Measurements from ENCODE around the gene SORT1. TPM values are rescaled to one million over a fixed set of nuclear protein-coding genes. Genes with fewer than 3 reads are reported as not detected.

The SORT1 gene
- total and polyA plus RNA-seq, 2 of the 8 experiments (the other 6 are each of a cell fraction or from before 2014, with no cell fraction given): 18.7 to 69.6 TPM

DNA sequence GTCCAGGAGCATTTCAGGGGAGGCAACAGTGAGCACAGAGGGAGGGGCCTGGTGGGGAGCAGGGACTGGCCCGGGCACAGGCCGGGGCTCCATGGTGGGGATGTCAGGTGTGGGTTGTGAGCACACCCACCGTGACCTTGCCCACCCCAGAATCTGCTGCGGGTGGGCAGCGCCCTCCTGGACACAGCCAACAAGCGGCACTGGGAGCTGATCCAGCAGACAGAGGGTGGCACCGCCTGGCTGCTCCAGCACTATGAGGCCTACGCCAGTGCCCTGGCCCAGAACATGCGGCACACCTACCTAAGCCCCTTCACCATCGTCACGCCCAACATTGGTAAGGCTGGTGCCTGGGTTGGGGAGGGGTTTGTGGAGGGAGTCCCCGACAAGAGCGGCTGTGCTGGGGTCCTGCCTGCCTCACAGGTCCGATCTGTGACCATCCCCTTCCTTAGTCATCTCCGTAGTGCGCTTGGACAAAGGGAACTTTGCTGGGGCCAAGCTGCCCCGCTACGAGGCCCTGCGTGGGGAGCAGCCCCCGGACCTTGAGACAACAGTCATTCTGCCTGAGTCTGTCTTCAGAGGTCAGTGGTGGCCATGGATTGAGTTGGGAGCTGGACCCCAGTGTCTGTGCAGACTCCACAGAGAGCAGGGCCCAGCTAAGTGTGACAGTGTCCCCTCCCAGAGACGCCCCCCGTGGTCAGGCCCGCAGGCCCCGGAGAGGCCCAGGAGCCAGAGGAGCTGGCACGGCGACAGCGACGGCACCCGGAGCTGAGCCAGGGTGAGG, 129.1 kb downstream of the SORT1 start (continued):
- TF ChIP-seq, protein P1, sequence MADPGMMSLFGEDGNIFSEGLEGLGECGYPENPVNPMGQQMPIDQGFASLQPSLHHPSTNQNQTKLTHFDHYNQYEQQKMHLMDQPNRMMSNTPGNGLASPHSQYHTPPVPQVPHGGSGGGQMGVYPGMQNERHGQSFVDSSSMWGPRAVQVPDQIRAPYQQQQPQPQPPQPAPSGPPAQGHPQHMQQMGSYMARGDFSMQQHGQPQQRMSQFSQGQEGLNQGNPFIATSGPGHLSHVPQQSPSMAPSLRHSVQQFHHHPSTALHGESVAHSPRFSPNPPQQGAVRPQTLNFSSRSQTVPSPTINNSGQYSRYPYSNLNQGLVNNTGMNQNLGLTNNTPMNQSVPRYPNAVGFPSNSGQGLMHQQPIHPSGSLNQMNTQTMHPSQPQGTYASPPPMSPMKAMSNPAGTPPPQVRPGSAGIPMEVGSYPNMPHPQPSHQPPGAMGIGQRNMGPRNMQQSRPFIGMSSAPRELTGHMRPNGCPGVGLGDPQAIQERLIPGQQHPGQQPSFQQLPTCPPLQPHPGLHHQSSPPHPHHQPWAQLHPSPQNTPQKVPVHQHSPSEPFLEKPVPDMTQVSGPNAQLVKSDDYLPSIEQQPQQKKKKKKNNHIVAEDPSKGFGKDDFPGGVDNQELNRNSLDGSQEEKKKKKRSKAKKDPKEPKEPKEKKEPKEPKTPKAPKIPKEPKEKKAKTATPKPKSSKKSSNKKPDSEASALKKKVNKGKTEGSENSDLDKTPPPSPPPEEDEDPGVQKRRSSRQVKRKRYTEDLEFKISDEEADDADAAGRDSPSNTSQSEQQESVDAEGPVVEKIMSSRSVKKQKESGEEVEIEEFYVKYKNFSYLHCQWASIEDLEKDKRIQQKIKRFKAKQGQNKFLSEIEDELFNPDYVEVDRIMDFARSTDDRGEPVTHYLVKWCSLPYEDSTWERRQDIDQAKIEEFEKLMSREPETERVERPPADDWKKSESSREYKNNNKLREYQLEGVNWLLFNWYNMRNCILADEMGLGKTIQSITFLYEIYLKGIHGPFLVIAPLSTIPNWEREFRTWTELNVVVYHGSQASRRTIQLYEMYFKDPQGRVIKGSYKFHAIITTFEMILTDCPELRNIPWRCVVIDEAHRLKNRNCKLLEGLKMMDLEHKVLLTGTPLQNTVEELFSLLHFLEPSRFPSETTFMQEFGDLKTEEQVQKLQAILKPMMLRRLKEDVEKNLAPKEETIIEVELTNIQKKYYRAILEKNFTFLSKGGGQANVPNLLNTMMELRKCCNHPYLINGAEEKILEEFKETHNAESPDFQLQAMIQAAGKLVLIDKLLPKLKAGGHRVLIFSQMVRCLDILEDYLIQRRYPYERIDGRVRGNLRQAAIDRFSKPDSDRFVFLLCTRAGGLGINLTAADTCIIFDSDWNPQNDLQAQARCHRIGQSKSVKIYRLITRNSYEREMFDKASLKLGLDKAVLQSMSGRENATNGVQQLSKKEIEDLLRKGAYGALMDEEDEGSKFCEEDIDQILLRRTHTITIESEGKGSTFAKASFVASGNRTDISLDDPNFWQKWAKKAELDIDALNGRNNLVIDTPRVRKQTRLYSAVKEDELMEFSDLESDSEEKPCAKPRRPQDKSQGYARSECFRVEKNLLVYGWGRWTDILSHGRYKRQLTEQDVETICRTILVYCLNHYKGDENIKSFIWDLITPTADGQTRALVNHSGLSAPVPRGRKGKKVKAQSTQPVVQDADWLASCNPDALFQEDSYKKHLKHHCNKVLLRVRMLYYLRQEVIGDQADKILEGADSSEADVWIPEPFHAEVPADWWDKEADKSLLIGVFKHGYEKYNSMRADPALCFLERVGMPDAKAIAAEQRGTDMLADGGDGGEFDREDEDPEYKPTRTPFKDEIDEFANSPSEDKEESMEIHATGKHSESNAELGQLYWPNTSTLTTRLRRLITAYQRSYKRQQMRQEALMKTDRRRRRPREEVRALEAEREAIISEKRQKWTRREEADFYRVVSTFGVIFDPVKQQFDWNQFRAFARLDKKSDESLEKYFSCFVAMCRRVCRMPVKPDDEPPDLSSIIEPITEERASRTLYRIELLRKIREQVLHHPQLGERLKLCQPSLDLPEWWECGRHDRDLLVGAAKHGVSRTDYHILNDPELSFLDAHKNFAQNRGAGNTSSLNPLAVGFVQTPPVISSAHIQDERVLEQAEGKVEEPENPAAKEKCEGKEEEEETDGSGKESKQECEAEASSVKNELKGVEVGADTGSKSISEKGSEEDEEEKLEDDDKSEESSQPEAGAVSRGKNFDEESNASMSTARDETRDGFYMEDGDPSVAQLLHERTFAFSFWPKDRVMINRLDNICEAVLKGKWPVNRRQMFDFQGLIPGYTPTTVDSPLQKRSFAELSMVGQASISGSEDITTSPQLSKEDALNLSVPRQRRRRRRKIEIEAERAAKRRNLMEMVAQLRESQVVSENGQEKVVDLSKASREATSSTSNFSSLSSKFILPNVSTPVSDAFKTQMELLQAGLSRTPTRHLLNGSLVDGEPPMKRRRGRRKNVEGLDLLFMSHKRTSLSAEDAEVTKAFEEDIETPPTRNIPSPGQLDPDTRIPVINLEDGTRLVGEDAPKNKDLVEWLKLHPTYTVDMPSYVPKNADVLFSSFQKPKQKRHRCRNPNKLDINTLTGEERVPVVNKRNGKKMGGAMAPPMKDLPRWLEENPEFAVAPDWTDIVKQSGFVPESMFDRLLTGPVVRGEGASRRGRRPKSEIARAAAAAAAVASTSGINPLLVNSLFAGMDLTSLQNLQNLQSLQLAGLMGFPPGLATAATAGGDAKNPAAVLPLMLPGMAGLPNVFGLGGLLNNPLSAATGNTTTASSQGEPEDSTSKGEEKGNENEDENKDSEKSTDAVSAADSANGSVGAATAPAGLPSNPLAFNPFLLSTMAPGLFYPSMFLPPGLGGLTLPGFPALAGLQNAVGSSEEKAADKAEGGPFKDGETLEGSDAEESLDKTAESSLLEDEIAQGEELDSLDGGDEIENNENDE (IDR thresholded peaks at IDR 0.05; ENCODE audit: insufficient replicate concordance, low read length): no peak
- TF ChIP-seq EP300 (IDR thresholded peaks at IDR 0.05; ENCODE audit: borderline replicate concordance in 1 of 2, low read depth in 2 of 2, low read length in 2 of 2): no peak
- TF ChIP-seq CBX5 (IDR thresholded peaks at IDR 0.05; ENCODE audit: low read depth, low read length): no peak
- no peak for TF ChIP-seq KDM5A (IDR thresholded peaks at IDR 0.05; ENCODE audit: low read length)
